Activated T-helper 2 cell treated with anti-CD3 and anti-CD28 coated beads, Interferon-gamma antibody, Interleukin-2, Interleukin-4, amounts not matched to agents 10 μg/mL and 5 μg/mL and 100 μg/mL, durations not matched to agents 14 hours and 24 hours and 36 hours (primary cell): ENCODE results near the gene ARRDC5. TPM values are rescaled to one million over a fixed set of nuclear protein-coding genes. Genes with fewer than 3 reads are reported as not detected.

ENCODE experiments used
- DNase-seq: peaks from one replicate; pipeline ENCODE4 v3.0.0; 2021; ENCODE audit warnings: low spot score
- H3K27ac Mint-ChIP-seq: one replicate; pipeline ENCODE4 v1.8.0; 2021; ENCODE audit warnings: mixed read lengths
- H3K27me3 Mint-ChIP-seq: one replicate; pipeline ENCODE4 v1.8.0; 2021; ENCODE audit warnings: low read depth, mixed read lengths
- H3K36me3 Mint-ChIP-seq: one replicate; pipeline ENCODE4 v1.8.0; 2021; ENCODE audit warnings: low read depth, mixed read lengths
- H3K4me1 Mint-ChIP-seq: one replicate; pipeline ENCODE4 v1.8.0; 2021; ENCODE audit warnings: low read depth, mixed read lengths
- H3K4me3 Mint-ChIP-seq: one replicate; pipeline ENCODE4 v1.8.0; 2021; ENCODE audit warnings: low read depth, mild to moderate bottlenecking, moderate library complexity, mixed read lengths
- H3K9me3 Mint-ChIP-seq: one replicate; pipeline ENCODE4 v1.8.0; 2021; ENCODE audit warnings: mixed read lengths
- intact Hi-C: fragments of 100-400 bp; cut with micrococcal nuclease; formaldehyde crosslinking; loops from one replicate; pipeline ENCODE4 v1.15.1; 2023
- total RNA-seq: library from RNA; stranded (reverse); gene quantifications from 2 replicates; pipeline ENCODE4 v1.2.3, GENCODE V29; 2022

Gene ARRDC5
- total RNA-seq, 1 donor from 2014 or later: 0.27 TPM

- Mint-ChIP-seq H3K27ac (no peak overlapping the region), H3K4me1 (peaks cover 9% of the 10 kb centered on the region), H3K9me3 (no peaks in the 10 kb centered on the region), H3K27me3 (no peaks in the 10 kb centered on the region), H3K4me3 (no peak overlapping the region), H3K36me3 (peaks cover 38% of the 10 kb centered on the region)
- intact Hi-C loops: no loop called here
- DNase-seq: no peak
Observed at GRCh38 chr19:4922530-4923275, 20.0 kb upstream of the ARRDC5 start.

- peaks cover 55% of the 10 kb centered on the region for H3K4me1 Mint-ChIP-seq
- H3K27ac Mint-ChIP-seq: peak overlapping the region; percentile 95
- DNase-seq: no peak
- H3K4me3 Mint-ChIP-seq: peak overlapping the region; percentile 91
- H3K27me3 Mint-ChIP-seq: no peaks in the 10 kb centered on the region
- intact Hi-C loops: no loop called here
- H3K36me3 Mint-ChIP-seq: peaks cover 73% of the 10 kb centered on the region
- H3K9me3 Mint-ChIP-seq: no peaks in the 10 kb centered on the region
Observed at GRCh38 chr19:4916292-4917082, 13.8 kb upstream of the ARRDC5 start.

- peak overlapping the region; percentile 91 for H3K4me3 Mint-ChIP-seq
- H3K4me1 Mint-ChIP-seq: peaks cover 56% of the 10 kb centered on the region
- no peaks in the 10 kb centered on the region for H3K9me3 Mint-ChIP-seq
- peaks cover 68% of the 10 kb centered on the region for H3K36me3 Mint-ChIP-seq
- no peaks in the 10 kb centered on the region for H3K27me3 Mint-ChIP-seq
- peak overlapping the region; percentile 86 for H3K27ac Mint-ChIP-seq
- DNase-seq: peak; percentile 68
- intact Hi-C loops: no loop called here
Observed at GRCh38 chr19:4914736-4915501, 12.2 kb upstream of the ARRDC5 start.

GRCh38 chr19:4913996-4914735 lies 11.5 kb upstream of the ARRDC5 start:
- no peaks in the 10 kb centered on the region for H3K9me3 Mint-ChIP-seq
- H3K36me3 Mint-ChIP-seq: peaks cover 65% of the 10 kb centered on the region
- peaks cover 56% of the 10 kb centered on the region for H3K4me1 Mint-ChIP-seq
- intact Hi-C loops: no loop called here
- H3K4me3 Mint-ChIP-seq: peak overlapping the region; percentile 91
- H3K27ac Mint-ChIP-seq: peak overlapping the region; percentile 86
- no peaks in the 10 kb centered on the region for H3K27me3 Mint-ChIP-seq
- no peak for DNase-seq

GRCh38 chr19:4911786-4912672 lies 9.3 kb upstream of the ARRDC5 start:
- H3K9me3 Mint-ChIP-seq: no peaks in the 10 kb centered on the region
- peak; percentile 65 for DNase-seq
- H3K36me3 Mint-ChIP-seq: peaks cover 59% of the 10 kb centered on the region
- peak overlapping the region; percentile 88 for H3K4me3 Mint-ChIP-seq
- intact Hi-C loops: loop anchor here (1.0 to 2.0 kb wide), 4 partner anchors 39 to 103 kb away; partner anchors contain the start of gene KDM4B
- H3K27me3 Mint-ChIP-seq: no peaks in the 10 kb centered on the region
- peaks cover 55% of the 10 kb centered on the region for H3K4me1 Mint-ChIP-seq
- H3K27ac Mint-ChIP-seq: peak overlapping the region; percentile 84

- no peak for DNase-seq
- peak overlapping the region; percentile 84 for H3K27ac Mint-ChIP-seq
- intact Hi-C loops: loop anchor here (2.0 kb wide), 2 partner anchors 39 to 97 kb away; no protein-coding TSS in a partner anchor
- no peaks in the 10 kb centered on the region for H3K27me3 Mint-ChIP-seq
- H3K9me3 Mint-ChIP-seq: no peaks in the 10 kb centered on the region
- peak overlapping the region; percentile 88 for H3K4me3 Mint-ChIP-seq
- peaks cover 51% of the 10 kb centered on the region for H3K4me1 Mint-ChIP-seq
- H3K36me3 Mint-ChIP-seq: peaks cover 53% of the 10 kb centered on the region
Observed at GRCh38 chr19:4911314-4911713, 8.6 kb upstream of the ARRDC5 start.

- no peaks in the 10 kb centered on the region for H3K27me3 Mint-ChIP-seq
- peak; percentile 16 for DNase-seq
Observed at GRCh38 chr19:4910594-4911281, 8.0 kb upstream of the ARRDC5 start.

GRCh38 chr19:4909897-4910593 lies 7.3 kb upstream of the ARRDC5 start:
- peak overlapping the region; percentile 88 for H3K4me3 Mint-ChIP-seq
- H3K9me3 Mint-ChIP-seq: no peaks in the 10 kb centered on the region
- H3K27ac Mint-ChIP-seq: peak overlapping the region; percentile 84
- peak; percentile 94 for DNase-seq
- intact Hi-C loops: loop anchor here (2.0 kb wide), 2 partner anchors 37 to 95 kb away; no protein-coding TSS in a partner anchor
- H3K36me3 Mint-ChIP-seq: peaks cover 41% of the 10 kb centered on the region
- H3K4me1 Mint-ChIP-seq: peaks cover 39% of the 10 kb centered on the region
- H3K27me3 Mint-ChIP-seq: no peaks in the 10 kb centered on the region

More at GRCh38 chr19:4910594-4911281, 8.0 kb upstream of the ARRDC5 start:
- Mint-ChIP-seq H3K36me3 (peaks cover 48% of the 10 kb centered on the region), H3K27ac (peak overlapping the region; percentile 84), H3K9me3 (no peaks in the 10 kb centered on the region), H3K4me1 (peaks cover 46% of the 10 kb centered on the region), H3K4me3 (peak overlapping the region; percentile 88)
- intact Hi-C loops: loop anchor here (2.0 kb wide), 2 partner anchors 38 to 96 kb away; no protein-coding TSS in a partner anchor

GRCh38 chr19:4909156-4909896 lies 6.6 kb upstream of the ARRDC5 start, which contains the start of gene UHRF1:
TSS of gene UHRF1 (plus strand) at chr19:4909501. CDS start at chr19:4910886, 1,385 bp downstream.
- H3K4me1 Mint-ChIP-seq: peaks cover 32% of the 10 kb centered on the region
- peaks cover 34% of the 10 kb centered on the region for H3K36me3 Mint-ChIP-seq
- intact Hi-C loops: no loop called here
- DNase-seq: peak; percentile 52
- peak within 1 kb of the TSS; percentile 84 for H3K27ac Mint-ChIP-seq
- H3K4me3 Mint-ChIP-seq: peak within 1 kb of the TSS; percentile 88
- H3K27me3 Mint-ChIP-seq: no peaks in the 10 kb centered on the region
- no peaks in the 10 kb centered on the region for H3K9me3 Mint-ChIP-seq

GRCh38 chr19:4908781-4909155 lies 6.1 kb upstream of the ARRDC5 start:
- Mint-ChIP-seq H3K9me3 (no peaks in the 10 kb centered on the region), H3K4me3 (peak overlapping the region; percentile 37), H3K27me3 (no peaks in the 10 kb centered on the region), H3K27ac (no peak overlapping the region), H3K4me1 (peaks cover 27% of the 10 kb centered on the region), H3K36me3 (peaks cover 28% of the 10 kb centered on the region)
- intact Hi-C loops: no loop called here
- DNase-seq: no peak
